Stimulated activated effector memory CD8-positive, alpha-beta T cell treated with anti-CD3 and anti-CD28 coated beads, Interleukin-12 subunit alpha, Interleukin-12 subunit beta, amount 100 ng/mL, for 72 hours (primary cell): Measurements from ENCODE around the gene RCOR2.

Experiments used
- ATAC-seq: fragments of 150-1000 bp; cut with Tn5 transposase; 2 replicates; pipeline ENCODE4 v1.10.0; 2021
- DNase-seq, 2 donors: peaks; one replicate each; pipeline ENCODE4 v3.0.0; 2021 to 2022; ENCODE audit warnings: low spot score in 2 of 2
- H3K27ac Mint-ChIP-seq: one replicate; pipeline ENCODE4 v1.8.0; 2022; ENCODE audit warnings: mild to moderate bottlenecking, mixed read lengths
- H3K36me3 Mint-ChIP-seq: one replicate; pipeline ENCODE4 v1.8.0; 2022; ENCODE audit warnings: mild to moderate bottlenecking, mixed read lengths
- H3K4me1 Mint-ChIP-seq: one replicate; pipeline ENCODE4 v1.8.0; 2022; ENCODE audit warnings: mixed read lengths
- H3K4me3 Mint-ChIP-seq: one replicate; pipeline ENCODE4 v1.8.0; 2022; ENCODE audit warnings: mild to moderate bottlenecking, mixed read lengths
- H3K9me3 Mint-ChIP-seq: one replicate; pipeline ENCODE4 v1.8.0; 2022; ENCODE audit warnings: mixed read lengths

The RCOR2 gene

DNA sequence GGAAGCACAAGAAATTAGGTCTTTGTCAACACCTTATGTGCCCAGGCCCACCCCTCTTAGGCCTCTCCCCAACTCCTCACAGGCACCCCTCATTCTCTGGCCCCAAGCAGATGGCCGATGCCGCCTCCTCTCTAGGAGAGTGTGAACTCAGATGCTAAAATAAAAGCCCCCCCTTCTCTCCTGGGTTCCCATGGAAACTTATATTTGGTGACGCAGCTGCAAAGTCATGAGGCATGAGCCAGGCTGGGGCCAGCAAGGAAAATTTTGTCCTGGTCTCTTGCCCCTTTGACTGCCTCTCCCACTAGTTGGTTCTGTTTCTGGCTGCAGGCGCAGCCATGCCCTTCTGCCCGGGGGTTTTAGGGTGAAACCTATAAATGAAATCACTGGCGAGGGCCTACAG lies 11.8 kb downstream of the RCOR2 start:
- DNase-seq (no peak), ATAC-seq (no peak)
- Mint-ChIP-seq H3K4me1 (no peaks in the 10 kb centered on the region), H3K36me3 (peaks cover 98% of the 10 kb centered on the region), H3K27ac (peak overlapping the region; percentile 67), H3K4me3 (no peak overlapping the region), H3K9me3 (no peaks in the 10 kb centered on the region)

DNA sequence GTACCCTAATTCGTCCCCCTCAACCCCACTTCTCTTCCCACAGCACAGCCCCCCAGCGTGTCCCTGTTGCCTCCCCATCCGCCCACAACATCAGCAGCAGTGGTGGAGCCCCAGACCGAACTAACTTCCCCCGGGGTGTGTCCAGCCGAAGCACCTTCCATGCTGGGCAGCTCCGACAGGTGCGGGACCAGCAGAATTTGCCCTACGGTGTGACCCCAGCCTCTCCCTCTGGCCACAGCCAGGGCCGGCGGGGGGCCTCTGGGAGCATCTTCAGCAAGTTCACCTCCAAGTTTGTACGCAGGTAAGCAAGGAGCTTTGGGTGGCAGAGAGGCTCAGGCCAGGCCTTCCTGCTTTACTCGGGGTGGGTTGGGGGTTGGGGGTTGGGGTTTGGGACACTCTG lies 12.2 kb downstream of the RCOR2 start:
- H3K27ac Mint-ChIP-seq, result peak overlapping the region; percentile 67
- no peak for DNase-seq
- H3K4me1 Mint-ChIP-seq, result no peaks in the 10 kb centered on the region
- no peak for ATAC-seq
- H3K9me3 Mint-ChIP-seq, result no peaks in the 10 kb centered on the region
- peaks cover 98% of the 10 kb centered on the region for H3K36me3 Mint-ChIP-seq
- no peak overlapping the region for H3K4me3 Mint-ChIP-seq

DNA sequence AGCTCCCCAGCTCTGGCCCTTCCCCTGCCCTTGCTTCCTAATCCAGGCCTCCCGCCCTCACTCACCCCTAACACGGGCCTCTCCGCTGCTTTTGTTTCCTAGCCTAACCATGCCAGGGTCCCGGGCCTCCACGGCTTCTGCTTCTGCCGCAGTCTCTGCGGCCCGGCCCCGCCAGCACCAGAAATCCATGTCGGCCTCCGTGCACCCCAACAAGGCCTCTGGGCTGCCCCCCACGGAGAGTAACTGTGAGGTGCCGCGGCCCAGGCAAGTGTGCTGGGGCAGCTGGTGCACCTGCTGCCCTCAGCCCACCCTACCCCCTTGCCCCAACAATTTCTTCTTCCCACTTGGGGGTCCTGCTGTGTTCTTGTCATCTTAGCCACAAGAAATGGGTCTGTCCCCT lies 13.1 kb downstream of the RCOR2 start:
- Mint-ChIP-seq H3K9me3 (no peaks in the 10 kb centered on the region), H3K36me3 (peaks cover 100% of the 10 kb centered on the region), H3K27ac (peak overlapping the region; percentile 67), H3K4me3 (no peak overlapping the region), H3K4me1 (no peaks in the 10 kb centered on the region)
- DNase-seq (no peak), ATAC-seq (no peak)

DNA sequence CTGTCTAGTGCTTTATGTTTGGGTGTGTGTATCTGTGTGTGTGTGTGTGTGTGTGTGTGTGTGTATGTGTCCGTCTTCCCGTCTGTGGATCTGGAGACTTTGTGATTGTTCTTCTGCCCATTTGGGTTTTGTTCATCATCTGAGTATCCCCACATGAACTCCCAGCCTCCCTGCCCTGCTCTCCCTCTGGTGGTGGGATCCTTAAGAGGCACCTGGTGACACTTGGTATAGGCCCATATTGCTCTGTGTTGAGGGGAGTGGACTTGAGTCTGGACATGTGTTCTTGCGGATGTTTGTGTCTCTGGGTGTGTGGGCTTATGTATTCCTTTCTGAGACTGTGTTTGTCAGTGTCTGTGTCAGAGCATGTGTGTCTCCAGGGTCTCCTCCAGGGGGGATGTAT lies 15.3 kb downstream of the RCOR2 start:
- Mint-ChIP-seq H3K4me3 (no peak overlapping the region), H3K27ac (peak overlapping the region; percentile 76), H3K4me1 (no peaks in the 10 kb centered on the region), H3K9me3 (no peaks in the 10 kb centered on the region), H3K36me3 (peaks cover 100% of the 10 kb centered on the region)
- ATAC-seq (no peak), DNase-seq (no peak)

DNA sequence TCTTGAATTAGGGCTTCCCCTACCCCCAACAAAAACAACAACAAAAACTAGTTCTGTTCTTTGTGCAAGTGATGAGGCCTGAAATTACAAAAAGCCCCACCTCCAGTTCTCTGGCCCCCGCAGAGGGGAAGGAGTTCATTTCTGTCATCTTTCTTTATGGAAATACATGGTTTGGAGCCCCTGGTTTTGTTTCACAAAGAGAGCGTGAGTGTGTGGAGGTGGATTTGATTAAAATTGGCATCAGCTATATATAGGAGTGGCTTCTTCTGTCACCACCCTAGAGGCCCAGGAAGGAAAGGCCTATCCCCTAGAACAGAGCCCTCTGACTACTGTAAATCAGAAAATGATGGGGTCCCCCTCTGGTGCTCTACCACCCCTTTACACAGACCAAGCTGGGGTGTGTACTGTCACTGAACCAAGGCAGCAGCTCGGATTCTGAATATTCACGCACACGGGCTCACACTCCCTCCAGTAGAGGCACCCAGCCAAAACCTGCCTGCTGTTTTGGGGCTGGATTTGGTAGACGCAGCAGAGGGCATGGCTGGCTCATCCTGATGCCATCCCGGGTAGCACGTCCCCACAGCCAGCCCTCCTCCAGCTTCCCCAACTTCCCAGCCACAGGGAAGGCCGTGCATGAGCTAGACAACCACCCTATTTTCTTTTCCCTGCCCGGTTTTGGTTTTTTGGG lies 19.4 kb downstream of the RCOR2 start:
- Mint-ChIP-seq H3K9me3 (no peaks in the 10 kb centered on the region), H3K4me1 (peaks cover 19% of the 10 kb centered on the region), H3K36me3 (peaks cover 95% of the 10 kb centered on the region), H3K27ac (peak overlapping the region; percentile 63), H3K4me3 (no peak overlapping the region)
- ATAC-seq (no peak), DNase-seq (no peak)

DNA sequence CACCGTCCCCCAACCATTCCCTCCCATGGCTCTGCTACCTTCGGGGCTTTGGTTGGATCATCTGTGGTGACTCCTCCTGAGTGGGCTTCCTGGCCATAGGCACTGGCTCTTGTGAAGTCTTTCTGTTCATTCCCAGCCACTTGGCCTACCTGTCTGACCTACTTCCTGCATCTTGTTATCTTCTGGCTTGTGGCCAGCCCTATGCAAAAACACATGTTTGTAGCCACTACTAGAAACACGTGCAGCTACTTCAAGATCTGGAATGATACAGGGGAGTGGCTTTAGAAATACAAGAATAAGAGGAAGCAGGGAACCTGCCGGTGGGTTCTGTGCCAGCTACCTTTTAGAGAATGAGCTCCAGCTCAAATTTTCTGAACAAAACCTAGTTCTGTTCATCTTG lies 20.9 kb downstream of the RCOR2 start:
- H3K36me3 Mint-ChIP-seq, result peaks cover 85% of the 10 kb centered on the region
- H3K4me3 Mint-ChIP-seq, result no peak overlapping the region
- ATAC-seq (no peak), DNase-seq (no peak)
- H3K9me3 Mint-ChIP-seq, result no peaks in the 10 kb centered on the region
- peaks cover 34% of the 10 kb centered on the region for H3K4me1 Mint-ChIP-seq
- H3K27ac Mint-ChIP-seq, result peak overlapping the region; percentile 32

DNA sequence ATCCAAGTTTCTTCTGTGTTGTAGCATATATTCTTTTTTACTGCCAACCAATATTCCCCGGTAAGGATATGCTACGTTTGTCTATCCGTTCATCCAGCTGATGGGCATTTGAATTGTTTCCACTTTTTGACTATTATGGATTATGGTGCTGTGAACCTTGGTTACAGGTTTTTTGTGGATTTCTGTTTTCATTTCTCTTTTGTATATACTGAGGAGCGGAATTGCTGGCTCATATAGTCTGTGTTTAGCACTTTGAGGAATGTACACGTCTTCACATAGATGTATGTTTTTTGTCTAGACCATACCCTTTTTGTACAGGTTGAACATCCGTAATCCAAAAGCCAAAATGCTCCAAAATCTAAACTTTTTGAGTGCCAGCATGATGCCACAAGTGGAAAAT lies 23.6 kb downstream of the RCOR2 start:
- DNase-seq, result no peak
- Mint-ChIP-seq H3K36me3 (peaks cover 69% of the 10 kb centered on the region), H3K4me1 (peaks cover 61% of the 10 kb centered on the region), H3K9me3 (no peaks in the 10 kb centered on the region), H3K27ac (no peak overlapping the region), H3K4me3 (no peak overlapping the region)
- no peak for ATAC-seq

DNA sequence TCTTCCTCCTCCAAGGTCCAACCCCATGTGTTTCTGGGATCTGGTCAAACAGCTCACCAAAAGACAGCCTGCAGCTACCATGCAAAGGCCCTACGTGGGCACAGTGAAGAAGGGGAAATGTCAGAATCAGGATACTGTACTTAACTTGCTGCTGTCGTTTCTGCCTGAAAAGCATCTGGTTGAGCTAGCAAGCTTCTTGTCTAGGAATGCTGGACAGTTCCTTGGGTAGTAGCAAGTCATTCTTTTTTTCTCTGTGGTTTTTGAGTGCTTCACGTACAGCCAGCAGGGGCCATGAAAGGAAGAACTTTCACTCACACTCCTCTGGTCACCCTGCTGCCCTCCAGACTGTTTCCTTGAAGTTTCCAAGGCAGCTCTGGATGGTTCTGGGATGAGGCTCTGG lies 24.7 kb downstream of the RCOR2 start:
- Mint-ChIP-seq H3K9me3 (no peaks in the 10 kb centered on the region), H3K4me3 (no peak overlapping the region), H3K27ac (no peak overlapping the region), H3K36me3 (peaks cover 60% of the 10 kb centered on the region), H3K4me1 (peaks cover 73% of the 10 kb centered on the region)
- no peak for ATAC-seq
- DNase-seq, result no peak

DNA sequence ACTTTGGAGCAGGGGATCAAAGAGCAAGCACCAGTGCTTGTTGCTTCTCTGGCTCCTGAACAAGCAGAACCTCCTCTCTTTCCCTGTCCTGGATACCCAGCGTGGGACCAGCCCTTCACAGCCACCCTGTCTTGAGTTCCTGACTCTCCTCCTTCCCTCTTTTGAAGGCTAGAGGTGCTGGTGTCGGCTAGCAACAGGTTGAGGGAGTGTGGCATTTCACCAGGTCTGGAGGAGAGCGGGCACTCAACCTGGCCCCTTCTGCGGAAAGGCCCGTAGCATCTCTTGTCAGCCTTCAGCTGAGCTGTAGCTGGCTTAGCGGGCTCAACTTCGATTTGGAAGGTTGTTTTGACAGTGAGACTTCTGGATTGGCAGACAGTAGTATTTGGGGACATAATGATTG lies 26.6 kb downstream of the RCOR2 start:
- no peak for DNase-seq
- peak overlapping the region; percentile 95 for H3K27ac Mint-ChIP-seq
- H3K4me3 Mint-ChIP-seq, result peak overlapping the region; percentile 90
- H3K9me3 Mint-ChIP-seq, result no peaks in the 10 kb centered on the region
- no peak for ATAC-seq
- peaks cover 71% of the 10 kb centered on the region for H3K4me1 Mint-ChIP-seq
- H3K36me3 Mint-ChIP-seq, result peaks cover 41% of the 10 kb centered on the region

DNA sequence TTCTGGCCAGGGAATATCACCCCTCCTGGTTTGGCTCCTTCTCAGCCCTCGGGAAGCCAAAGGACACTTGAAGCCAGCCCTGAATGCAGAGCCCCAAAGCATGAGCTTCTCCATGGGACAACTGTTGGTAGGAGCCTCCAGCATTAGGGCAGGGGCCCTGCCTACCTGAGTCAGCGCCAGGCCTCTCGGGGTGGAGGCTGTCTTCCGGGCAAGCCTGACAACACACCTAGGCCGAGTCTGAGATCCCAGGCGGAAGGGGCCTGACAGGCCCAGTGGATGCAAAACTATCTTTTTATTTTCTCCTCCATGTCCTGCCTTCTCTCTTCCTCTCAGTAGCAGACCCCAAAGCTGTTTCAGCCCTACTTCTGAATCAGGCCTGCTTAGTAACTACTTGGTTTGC lies 27.6 kb downstream of the RCOR2 start:
- H3K36me3 Mint-ChIP-seq, result peaks cover 33% of the 10 kb centered on the region
- H3K9me3 Mint-ChIP-seq, result no peaks in the 10 kb centered on the region
- peak overlapping the region; percentile 90 for H3K4me3 Mint-ChIP-seq
- H3K4me1 Mint-ChIP-seq, result peaks cover 74% of the 10 kb centered on the region
- no peak for DNase-seq
- no peak for ATAC-seq
- H3K27ac Mint-ChIP-seq, result peak overlapping the region; percentile 95

DNA sequence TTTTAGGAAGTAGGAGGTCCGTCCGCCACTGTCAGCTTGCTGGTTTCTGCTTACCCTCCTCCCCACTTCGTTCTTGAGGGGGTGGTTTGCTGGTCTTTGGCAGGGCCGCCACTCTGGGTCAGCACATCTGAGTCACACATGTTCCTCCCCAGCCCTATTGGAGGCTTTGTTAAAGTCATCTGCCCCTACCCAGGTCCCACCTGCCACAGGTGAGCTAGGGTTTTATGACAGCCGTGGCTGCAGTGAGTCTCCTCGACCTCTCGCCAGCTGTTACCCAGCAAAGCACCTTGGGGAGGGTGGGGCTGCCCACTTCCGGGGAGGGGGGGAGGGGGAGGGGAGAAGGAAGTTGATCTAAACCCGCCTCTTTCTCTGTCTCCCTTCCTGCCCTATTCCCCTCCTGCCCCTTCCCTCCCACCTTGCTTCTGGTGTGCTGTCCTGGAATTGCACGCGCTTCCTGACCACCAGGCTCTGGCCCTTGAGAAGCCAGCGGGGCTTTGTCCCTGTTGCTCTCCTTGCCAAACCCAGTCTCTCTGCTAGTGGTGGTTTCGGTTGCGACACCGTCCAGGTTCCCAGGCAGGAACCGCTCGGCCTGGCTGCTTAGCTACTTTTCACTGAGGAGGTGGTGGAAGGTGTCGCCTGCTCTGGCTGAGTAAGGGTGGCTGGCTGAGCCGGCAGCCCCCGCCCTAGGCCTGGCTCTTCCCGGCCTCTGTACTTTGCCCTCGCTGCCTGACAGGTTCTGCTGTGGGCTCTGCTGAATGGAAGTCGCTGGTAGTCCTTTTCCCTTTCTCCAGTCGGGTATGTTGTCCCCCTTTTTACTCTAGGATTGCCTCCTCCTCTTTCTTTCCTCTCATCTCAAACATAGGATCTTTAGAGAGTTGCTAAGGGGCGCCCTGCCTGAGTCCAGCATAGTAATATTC lies 28.5 kb downstream of the RCOR2 start:
- peak; percentile 36 to 79 for DNase-seq

DNA sequence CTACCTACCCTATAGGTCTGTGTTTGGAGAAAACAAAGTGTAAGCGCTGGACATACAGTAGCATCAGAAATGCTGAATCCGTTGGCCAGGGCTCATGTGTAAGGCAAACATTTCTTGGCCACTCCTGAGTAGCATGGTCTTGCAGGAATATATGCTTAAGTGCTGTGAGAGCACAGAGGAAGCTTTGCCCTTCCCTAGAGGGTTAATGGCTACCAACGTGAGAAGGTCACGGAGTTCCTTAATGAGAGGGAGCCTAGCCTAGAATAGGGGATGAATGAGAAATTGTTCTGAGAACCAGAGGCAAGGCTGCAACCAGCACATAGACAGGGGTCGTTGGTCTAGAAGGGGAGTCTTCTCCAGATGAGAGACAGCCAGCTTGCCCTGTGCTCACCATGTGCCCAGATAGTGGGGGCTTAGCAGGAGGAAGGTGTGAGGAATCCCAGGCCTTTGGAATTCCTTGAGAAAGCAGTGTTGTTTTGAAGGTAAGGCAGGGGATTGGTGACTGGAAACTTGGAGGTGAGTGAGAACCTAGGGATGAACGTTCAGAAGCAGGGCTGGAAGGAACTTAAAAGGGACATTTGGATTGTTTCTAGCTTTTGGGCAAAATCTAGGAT lies 29.5 kb downstream of the RCOR2 start:
- no peak for ATAC-seq
- H3K36me3 Mint-ChIP-seq, result peaks cover 18% of the 10 kb centered on the region
- peak overlapping the region; percentile 90 for H3K4me3 Mint-ChIP-seq
- H3K9me3 Mint-ChIP-seq, result no peaks in the 10 kb centered on the region
- H3K4me1 Mint-ChIP-seq, result peaks cover 75% of the 10 kb centered on the region
- H3K27ac Mint-ChIP-seq, result peak overlapping the region; percentile 95
- DNase-seq, result no peak

More for the DNA sequence above, 28.5 kb downstream of the RCOR2 start:
- ATAC-seq, result peak; percentile 89
- H3K4me3 Mint-ChIP-seq, result peak overlapping the region; percentile 90
- H3K4me1 Mint-ChIP-seq, result peaks cover 75% of the 10 kb centered on the region
- H3K27ac Mint-ChIP-seq, result peak overlapping the region; percentile 95
- no peaks in the 10 kb centered on the region for H3K9me3 Mint-ChIP-seq
- peaks cover 24% of the 10 kb centered on the region for H3K36me3 Mint-ChIP-seq

DNA sequence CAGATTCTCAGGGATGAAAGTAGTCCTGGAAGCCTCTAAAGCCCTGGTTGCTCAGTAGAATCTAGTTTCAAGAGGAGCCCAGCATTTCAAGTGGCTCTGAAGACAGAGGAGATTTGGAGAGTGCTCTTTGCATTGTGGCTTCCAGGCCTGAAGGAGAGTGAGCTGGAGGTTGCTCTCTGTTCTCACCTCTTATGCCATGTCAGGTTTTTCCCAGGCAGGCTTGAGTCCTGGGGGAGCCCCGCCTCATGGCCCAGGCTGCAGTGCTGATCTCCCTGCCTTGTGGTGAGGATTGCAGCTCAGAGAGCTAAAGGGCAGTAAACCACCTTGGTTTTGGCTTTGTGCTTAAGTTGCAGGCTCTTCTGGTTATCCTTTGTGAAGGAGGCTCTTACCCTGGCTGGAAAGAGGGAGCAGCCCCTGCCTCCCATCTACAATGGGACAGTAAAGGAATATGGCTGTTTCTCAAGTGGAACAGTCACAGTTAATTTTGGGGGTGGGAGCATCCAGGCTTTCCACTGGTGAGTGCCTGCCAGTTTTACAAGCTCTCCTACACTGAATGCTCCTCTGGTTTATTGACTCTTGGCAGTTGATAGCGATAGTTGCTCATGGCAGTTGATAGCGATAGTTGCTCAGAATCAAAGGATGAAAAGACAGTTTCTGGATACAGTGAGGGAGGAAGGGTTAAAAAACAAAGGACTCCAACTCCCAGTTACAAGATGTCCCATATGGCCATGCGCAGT lies 32.6 kb downstream of the RCOR2 start:
- DNase-seq, result no peak
- H3K4me1 Mint-ChIP-seq, result peaks cover 66% of the 10 kb centered on the region
- H3K27ac Mint-ChIP-seq, result peak overlapping the region; percentile 68
- H3K4me3 Mint-ChIP-seq, result no peak overlapping the region
- no peaks in the 10 kb centered on the region for H3K9me3 Mint-ChIP-seq
- H3K36me3 Mint-ChIP-seq, result peaks cover 14% of the 10 kb centered on the region
- no peak for ATAC-seq

DNA sequence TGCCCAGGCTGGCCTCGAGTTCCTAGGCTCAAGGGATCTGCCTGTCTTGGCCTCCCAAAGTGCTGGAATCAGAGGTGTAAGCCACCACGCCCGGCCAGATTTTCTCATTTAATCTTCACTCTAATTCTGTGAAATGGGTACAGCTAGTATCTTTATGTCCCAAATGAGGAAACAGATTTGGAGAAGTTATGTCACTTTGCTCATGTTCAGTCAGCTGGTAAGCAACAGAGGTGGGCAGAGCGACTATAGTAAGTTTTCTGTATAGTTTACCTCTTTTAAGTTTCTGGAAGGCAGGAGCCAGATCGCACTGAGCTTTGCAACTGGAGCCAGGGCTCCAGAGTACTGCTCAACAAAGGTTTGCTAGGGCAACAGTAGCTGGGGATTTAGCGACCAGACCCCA lies 33.2 kb downstream of the RCOR2 start:
- Mint-ChIP-seq H3K9me3 (no peaks in the 10 kb centered on the region), H3K36me3 (peaks cover 18% of the 10 kb centered on the region), H3K27ac (peak overlapping the region; percentile 68), H3K4me1 (peaks cover 61% of the 10 kb centered on the region), H3K4me3 (no peak overlapping the region)
- DNase-seq (no peak), ATAC-seq (no peak)
